ENCODE results near the gene CTU2.

GRCh38 chr16:88718178-88718577 is 11.9 kb downstream of the CTU2 start:
- TF ChIP-seq MXI1 (IDR thresholded peaks at IDR 0.05; ENCODE audit: low read depth, low read length) (no peak), SIN3A (IDR thresholded peaks at IDR 0.05; ENCODE audit: borderline replicate concordance, low read depth, low read length) (no peak), ZBTB33 (IDR thresholded peaks at IDR 0.05; ENCODE audit: borderline replicate concordance, low read depth) (no peak), CTCF (IDR thresholded peaks at IDR 0.05) (no peak), GABPA (IDR thresholded peaks at IDR 0.05; ENCODE audit: low read depth) (no peak), POLR2AphosphoS5 (IDR thresholded peaks at IDR 0.05; ENCODE audit: low read depth, low read length) (no peak), TEAD4 (IDR thresholded peaks at IDR 0.05; ENCODE audit: borderline replicate concordance, insufficient read depth) (no peak), CHD2 (IDR thresholded peaks at IDR 0.05; ENCODE audit: low read length, partially characterized antibody) (no peak), EP300 (IDR thresholded peaks at IDR 0.05; ENCODE audit: borderline replicate concordance in 1 of 2, low read depth in 1 of 2, low read length in 1 of 2) (no peak), RXRA (IDR thresholded peaks at IDR 0.05; ENCODE audit: borderline replicate concordance, low read depth) (no peak)
- TF ChIP-seq, protein P1, sequence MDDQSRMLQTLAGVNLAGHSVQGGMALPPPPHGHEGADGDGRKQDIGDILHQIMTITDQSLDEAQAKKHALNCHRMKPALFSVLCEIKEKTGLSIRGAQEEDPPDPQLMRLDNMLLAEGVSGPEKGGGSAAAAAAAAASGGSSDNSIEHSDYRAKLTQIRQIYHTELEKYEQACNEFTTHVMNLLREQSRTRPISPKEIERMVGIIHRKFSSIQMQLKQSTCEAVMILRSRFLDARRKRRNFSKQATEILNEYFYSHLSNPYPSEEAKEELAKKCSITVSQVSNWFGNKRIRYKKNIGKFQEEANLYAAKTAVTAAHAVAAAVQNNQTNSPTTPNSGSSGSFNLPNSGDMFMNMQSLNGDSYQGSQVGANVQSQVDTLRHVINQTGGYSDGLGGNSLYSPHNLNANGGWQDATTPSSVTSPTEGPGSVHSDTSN (IDR thresholded peaks at IDR 0.05) = no peak
